H9 (cell line): Measurements from ENCODE around the gene RAB6C. TPM values are rescaled to one million over a fixed set of nuclear protein-coding genes. Genes with fewer than 3 reads are reported as not detected.
"Not testable (repeated sequence)": the region's sequence is repeated elsewhere in the genome, so short reads cannot be mapped to it uniquely, and the experiment has no call there.

Source experiments
- DNase-seq: peaks from one replicate; pipeline ENCODE4 v3.0.0-alpha.2; 2017
- H2AFZ ChIP-seq: one replicate; pipeline ENCODE4 v1.6.1; 2013; ENCODE audit warnings: mild to moderate bottlenecking, low read length, control low read depth, moderate library complexity
- H2AK5ac ChIP-seq: 2 replicates; pipeline ENCODE4 v1.6.1; 2013; ENCODE audit warnings: low read length, control low read depth, mixed read lengths; ENCODE audit not compliant: insufficient read length
- H2BK120ac ChIP-seq: one replicate; pipeline ENCODE4 v1.6.1; 2013; ENCODE audit warnings: low read depth, mild to moderate bottlenecking, low read length, control low read depth, inconsistent platforms; ENCODE audit not compliant: poor library complexity, severe bottlenecking
- H2BK12ac ChIP-seq: 2 replicates; pipeline ENCODE4 v1.6.1; 2013; ENCODE audit warnings: low read length, control low read depth, mixed read lengths, low read depth; ENCODE audit not compliant: insufficient read length
- H2BK15ac ChIP-seq: 2 replicates; pipeline ENCODE4 v1.6.1; 2013; ENCODE audit warnings: low read depth, low read length, control low read depth
- H2BK20ac ChIP-seq: one replicate; pipeline ENCODE4 v1.6.1; 2013; ENCODE audit warnings: low read depth, mild to moderate bottlenecking, low read length, control low read depth, inconsistent platforms; ENCODE audit not compliant: poor library complexity, severe bottlenecking
- H2BK5ac ChIP-seq: 2 replicates; pipeline ENCODE4 v1.6.1; 2013; ENCODE audit warnings: low read length, control low read depth, mixed read lengths; ENCODE audit not compliant: insufficient read length
- H3K14ac ChIP-seq: 2 replicates; pipeline ENCODE4 v1.6.1; 2013; ENCODE audit warnings: low read length, control low read depth; ENCODE audit not compliant: insufficient read depth
- H3K18ac ChIP-seq: 2 replicates; pipeline ENCODE4 v1.6.1; 2013; ENCODE audit warnings: low read depth, mild to moderate bottlenecking, mixed read lengths, low read length, control low read depth; ENCODE audit not compliant: insufficient read length
- H3K23ac ChIP-seq: 2 replicates; pipeline ENCODE4 v1.6.1; 2013; ENCODE audit warnings: low read length, control low read depth, mixed read lengths, low read depth; ENCODE audit not compliant: insufficient read length
- H3K23me2 ChIP-seq: 2 replicates; pipeline ENCODE4 v1.6.1; 2013; ENCODE audit warnings: low read depth, mild to moderate bottlenecking, mixed read lengths, low read length, control low read depth; ENCODE audit not compliant: insufficient read length, poor library complexity, severe bottlenecking
- H3K27ac ChIP-seq: 2 replicates; pipeline ENCODE4 v1.5.1; 2013; ENCODE audit warnings: low read length, control low read depth, mixed read lengths, low read depth; ENCODE audit not compliant: insufficient read length
- H3K27me3 ChIP-seq: 2 replicates; pipeline ENCODE4 v1.6.1; 2013; ENCODE audit warnings: low read length, control low read depth, inconsistent platforms; ENCODE audit not compliant: insufficient read depth
- H3K4ac ChIP-seq: 2 replicates; pipeline ENCODE4 v1.6.1; 2013; ENCODE audit warnings: low read depth, mild to moderate bottlenecking, control low read depth, inconsistent platforms, low read length, moderate library complexity
- H3K4me1 ChIP-seq: 2 replicates; pipeline ENCODE4 v1.6.1; 2013; ENCODE audit warnings: low read length, control low read depth, inconsistent platforms; ENCODE audit not compliant: insufficient read depth
- H3K4me2 ChIP-seq: 2 replicates; pipeline ENCODE4 v1.6.1; 2013; ENCODE audit warnings: low read length, control low read depth, mixed read lengths; ENCODE audit not compliant: insufficient read length, insufficient read depth
- H3K56ac ChIP-seq: 2 replicates; pipeline ENCODE4 v1.6.1; 2013; ENCODE audit warnings: low read depth, mild to moderate bottlenecking, mixed read lengths, low read length, control low read depth; ENCODE audit not compliant: insufficient read length
- H3K79me1 ChIP-seq: 2 replicates; pipeline ENCODE4 v1.6.1; 2013; ENCODE audit warnings: low read depth, mild to moderate bottlenecking, moderate library complexity, low read length, control low read depth, inconsistent platforms; ENCODE audit not compliant: insufficient read depth, poor library complexity, severe bottlenecking
- H3K79me2 ChIP-seq: 2 replicates; pipeline ENCODE4 v1.6.1; 2013; ENCODE audit warnings: low read length, control low read depth, inconsistent platforms; ENCODE audit not compliant: insufficient read depth
- H3K9ac ChIP-seq: 2 replicates; pipeline ENCODE4 v1.6.1; 2013; ENCODE audit warnings: low read length, control low read depth, mixed read lengths; ENCODE audit not compliant: insufficient read length; ENCODE audit errors: extremely low read depth
- H3K9me3 ChIP-seq: one replicate; pipeline ENCODE4 v1.6.1; 2013; ENCODE audit warnings: low read depth, low read length, inconsistent platforms; ENCODE audit not compliant: control insufficient read depth
- H3T11ph ChIP-seq: one replicate; pipeline ENCODE4 v1.6.1; 2013; ENCODE audit warnings: mild to moderate bottlenecking, low read length, control low read depth, inconsistent platforms
- H4K20me1 ChIP-seq: one replicate; pipeline ENCODE4 v1.6.1; 2013; ENCODE audit not compliant: control insufficient read depth, insufficient read length, insufficient read depth
- H4K5ac ChIP-seq: 2 replicates; pipeline ENCODE4 v1.6.1; 2013; ENCODE audit warnings: low read depth, mild to moderate bottlenecking, mixed read lengths, low read length, control low read depth; ENCODE audit not compliant: insufficient read length
- H4K8ac ChIP-seq: replicated peaks from 2 replicates; pipeline ENCODE4 v1.6.1; 2013; ENCODE audit warnings: low read length, control low read depth, mixed read lengths, low read depth; ENCODE audit not compliant: insufficient read length
- H4K91ac ChIP-seq: 2 replicates; pipeline ENCODE4 v1.6.1; 2013; ENCODE audit warnings: low read depth, mild to moderate bottlenecking, moderate library complexity, mixed read lengths, low read length, control low read depth; ENCODE audit not compliant: insufficient read length
- H3K27ac Mint-ChIP-seq, 3 experiments: 2 replicates in 2 of 3; 3 replicates in 1 of 3; pipeline ENCODE4 v1.8.0; 2020 to 2021; ENCODE audit warnings: mixed read lengths in 3 of 3, mild to moderate bottlenecking in 1 of 3, moderate library complexity in 1 of 3
- H3K27me3 Mint-ChIP-seq: 2 replicates; pipeline ENCODE4 v1.8.0; 2021; ENCODE audit warnings: low read depth, mild to moderate bottlenecking, moderate library complexity, mixed read lengths
- H3K36me3 Mint-ChIP-seq, 3 experiments: 2 replicates in 2 of 3; 3 replicates in 1 of 3; pipeline ENCODE4 v1.8.0; 2020 to 2021; ENCODE audit warnings: low read depth in 3 of 3, mixed read lengths in 3 of 3; ENCODE audit not compliant: insufficient read depth in 1 of 3
- H3K4me1 Mint-ChIP-seq, 2 experiments: 2 replicates each; pipeline ENCODE4 v1.8.0; 2020; ENCODE audit warnings: mixed read lengths in 2 of 2
- H3K4me3 Mint-ChIP-seq, 2 experiments: 2 replicates in 1 of 2; 3 replicates in 1 of 2; pipeline ENCODE4 v1.8.0; 2020 to 2021; ENCODE audit warnings: mild to moderate bottlenecking in 2 of 2, mixed read lengths in 2 of 2, moderate library complexity in 1 of 2
- H3K9me3 Mint-ChIP-seq, 2 experiments: 2 replicates in 1 of 2; 3 replicates in 1 of 2; pipeline ENCODE4 v1.8.0; 2020; ENCODE audit warnings: mild to moderate bottlenecking in 2 of 2, mixed read lengths in 2 of 2, moderate library complexity in 1 of 2
- WGBS: extraction: QIAGEN DNeasy Blood & Tissue Kit; methylation state at CpG from one replicate; pipeline ENCODE4 v1.1.7; 2013; ENCODE audit warnings: missing lambda C conversion rate, low lambda C conversion rate, mixed read lengths; ENCODE audit not compliant: insufficient read length; ENCODE audit errors: extremely low coverage; 5-methylcytosine and 5-hydroxymethylcytosine counted together
- total RNA-seq: library from RNA; stranded (reverse); gene quantifications from 2 replicates; pipeline ENCODE4 v1.2.1, GENCODE V29; 2021

Gene RAB6C
- total RNA-seq, 1 experiment from 2014 or later, result not detected

GRCh38 chr2:130016701-130017100, 37.2 kb downstream of the RAB6C start:
- H2BK20ac ChIP-seq, H3K4me1 Mint-ChIP-seq, H3K27me3 ChIP-seq, H3T11ph ChIP-seq, H3K9me3 ChIP-seq, H3K23ac ChIP-seq, H3K4me1 ChIP-seq, H3K4me2 ChIP-seq, H4K20me1 ChIP-seq, H3K23me2 ChIP-seq, H3K27ac ChIP-seq, H3K56ac ChIP-seq, H3K4ac ChIP-seq, H2BK5ac ChIP-seq, H2BK12ac ChIP-seq, H3K9ac ChIP-seq, H4K5ac ChIP-seq, H2AK5ac ChIP-seq, H3K14ac ChIP-seq, H2AFZ ChIP-seq, H3K27ac Mint-ChIP-seq, DNase-seq, H3K4me3 Mint-ChIP-seq, H4K8ac ChIP-seq, H2BK120ac ChIP-seq, H3K79me2 ChIP-seq, H3K18ac ChIP-seq, H2BK15ac ChIP-seq, H4K91ac ChIP-seq, H3K79me1 ChIP-seq: not testable (repeated sequence)
- Mint-ChIP-seq H3K27me3 (peaks cover 15% of the 10 kb centered on the region), H3K9me3 (peaks cover 18 to 24% of the 10 kb centered on the region in 2 experiments; a peak in 4 of 5 replicates), H3K36me3 (peaks cover 0 to 11% (median 5%) of the 10 kb centered on the region in 3 experiments; a peak in 2 of 7 replicates)
- WGBS, result no CpG with 5 or more reads among the region's 5 CpGs
